HL-60 (cell line): ENCODE results near the gene PPY.
A peak's percentile ranks its signal among the peaks of the same experiment; 100 is the strongest.

Experiments used
- DNase-seq, 2 experiments: peaks; one replicate each; pipeline ENCODE4 v3.0.0-alpha.2; 2010 to 2020; ENCODE audit warnings: low read depth in 1 of 2, low spot score in 1 of 2
- H3K27ac ChIP-seq: fragments of 250-450 bp; sonication (Bioruptor Pico); replicated peaks from 2 replicates; pipeline ENCODE4 v1.5.1; 2020; ENCODE audit warnings: mild to moderate bottlenecking, moderate library complexity
- H3K27me3 ChIP-seq: fragments of 250-450 bp; sonication (Bioruptor Pico); 2 replicates; pipeline ENCODE4 v1.5.1; 2021; ENCODE audit warnings: mild to moderate bottlenecking, moderate library complexity; ENCODE audit not compliant: insufficient read depth, poor library complexity, severe bottlenecking
- H3K4me3 ChIP-seq: replicated peaks from 2 replicates; pipeline ENCODE4 v1.5.1; 2011; ENCODE audit warnings: mild to moderate bottlenecking, control low read depth, low read length; ENCODE audit not compliant: insufficient read depth
- GABPA ChIP-seq: IDR thresholded peaks from 2 replicates; pipeline ENCODE4 v1.6.1; 2012; ENCODE audit warnings: low read depth
- POLR2AphosphoS5 ChIP-seq: IDR thresholded peaks from 2 replicates; pipeline ENCODE4 v1.6.1; 2012; ENCODE audit warnings: low read depth
- SPI1 ChIP-seq: IDR thresholded peaks from 2 replicates; pipeline ENCODE4 v1.6.1; 2012; ENCODE audit warnings: low read depth, mild to moderate bottlenecking, borderline replicate concordance
- TF ChIP-seq, protein P1 (sequence below): IDR thresholded peaks from one replicate; pipeline ENCODE4 v1.5.1; 2011; ENCODE audit warnings: low read length, control low read depth, inconsistent platforms; ENCODE audit not compliant: insufficient read depth
- TF ChIP-seq, protein P2 (sequence below): IDR thresholded peaks from 2 replicates; pipeline ENCODE4 v1.6.1; 2012; ENCODE audit warnings: low read depth; ENCODE audit not compliant: insufficient replicate concordance

Gene PPY

DNA sequence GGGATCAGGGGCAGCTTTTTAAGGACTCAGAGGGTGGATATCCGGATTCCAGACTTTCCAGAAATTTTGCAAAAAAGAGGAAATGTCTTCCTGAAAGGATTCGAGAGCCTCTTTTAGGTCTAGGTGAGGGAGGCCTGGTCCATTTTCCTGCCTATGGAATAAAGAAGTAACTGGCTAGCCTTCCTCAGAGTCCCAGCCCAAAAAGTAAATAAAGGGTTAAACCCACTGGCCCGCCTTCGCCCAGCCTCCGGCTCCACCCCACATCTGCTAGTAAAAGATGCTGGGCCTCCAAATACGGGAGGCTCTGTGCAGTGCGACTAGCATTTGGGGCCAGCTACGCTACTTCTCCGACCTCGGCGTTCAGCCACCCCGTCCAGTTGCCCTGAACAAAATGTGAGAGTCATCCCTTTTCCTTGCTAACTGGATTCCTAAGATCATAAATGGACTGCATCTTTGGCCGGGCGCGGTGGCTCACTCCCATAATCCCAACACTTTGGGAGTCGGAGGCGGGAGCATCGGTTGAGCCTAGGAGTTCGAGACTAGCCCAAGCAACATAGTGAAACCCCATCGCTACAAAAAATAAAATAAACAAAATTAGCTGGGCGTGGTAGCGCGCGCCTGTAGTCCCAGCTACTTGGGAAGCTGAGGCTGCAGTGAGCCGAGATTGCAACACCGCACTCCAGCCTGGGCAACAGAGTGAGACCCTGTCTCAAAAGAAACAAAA, 34.1 kb downstream of the PPY start:
- peaks cover 50% of the 10 kb centered on the region for H3K27me3 ChIP-seq

DNA sequence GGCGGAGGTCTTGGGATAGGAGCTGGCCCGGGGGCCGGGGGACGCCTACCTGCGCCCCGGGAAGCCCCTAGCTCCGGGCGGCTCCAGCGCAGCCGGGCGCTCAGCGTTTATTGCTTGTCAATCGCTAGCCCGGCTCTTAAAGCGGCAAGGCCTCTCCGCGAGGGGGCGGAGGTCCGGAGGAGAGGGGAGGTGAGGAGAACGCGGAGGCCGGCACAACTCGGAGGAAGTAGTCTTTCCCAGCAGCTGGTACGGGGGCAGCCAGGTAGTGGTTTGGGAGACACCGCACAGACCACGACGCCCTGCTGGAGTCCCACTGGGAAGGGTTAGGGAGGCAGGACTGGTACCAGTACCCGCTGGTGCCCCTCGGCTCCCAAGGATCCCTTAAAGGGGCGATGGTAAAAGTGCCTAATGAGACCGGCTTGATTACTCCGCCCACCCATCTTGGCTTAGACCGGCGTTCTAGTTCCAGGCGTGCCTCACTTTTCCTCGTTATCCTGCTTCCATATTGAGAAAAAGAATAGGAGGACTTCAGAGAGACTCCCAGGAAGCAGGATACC, 34.8 kb downstream of the PPY start, which contains the start of gene MPP2:
MPP2 (minus strand) TSS at position 112 of the 557 bp plus-strand sequence. CDS start 3,076 bp downstream, outside the sequence.
- TF ChIP-seq GABPA (no peak), SPI1 (no peak), POLR2AphosphoS5 (no peak)
- TF ChIP-seq, protein P1, sequence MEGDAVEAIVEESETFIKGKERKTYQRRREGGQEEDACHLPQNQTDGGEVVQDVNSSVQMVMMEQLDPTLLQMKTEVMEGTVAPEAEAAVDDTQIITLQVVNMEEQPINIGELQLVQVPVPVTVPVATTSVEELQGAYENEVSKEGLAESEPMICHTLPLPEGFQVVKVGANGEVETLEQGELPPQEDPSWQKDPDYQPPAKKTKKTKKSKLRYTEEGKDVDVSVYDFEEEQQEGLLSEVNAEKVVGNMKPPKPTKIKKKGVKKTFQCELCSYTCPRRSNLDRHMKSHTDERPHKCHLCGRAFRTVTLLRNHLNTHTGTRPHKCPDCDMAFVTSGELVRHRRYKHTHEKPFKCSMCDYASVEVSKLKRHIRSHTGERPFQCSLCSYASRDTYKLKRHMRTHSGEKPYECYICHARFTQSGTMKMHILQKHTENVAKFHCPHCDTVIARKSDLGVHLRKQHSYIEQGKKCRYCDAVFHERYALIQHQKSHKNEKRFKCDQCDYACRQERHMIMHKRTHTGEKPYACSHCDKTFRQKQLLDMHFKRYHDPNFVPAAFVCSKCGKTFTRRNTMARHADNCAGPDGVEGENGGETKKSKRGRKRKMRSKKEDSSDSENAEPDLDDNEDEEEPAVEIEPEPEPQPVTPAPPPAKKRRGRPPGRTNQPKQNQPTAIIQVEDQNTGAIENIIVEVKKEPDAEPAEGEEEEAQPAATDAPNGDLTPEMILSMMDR: no peak
- TF ChIP-seq, protein P2, sequence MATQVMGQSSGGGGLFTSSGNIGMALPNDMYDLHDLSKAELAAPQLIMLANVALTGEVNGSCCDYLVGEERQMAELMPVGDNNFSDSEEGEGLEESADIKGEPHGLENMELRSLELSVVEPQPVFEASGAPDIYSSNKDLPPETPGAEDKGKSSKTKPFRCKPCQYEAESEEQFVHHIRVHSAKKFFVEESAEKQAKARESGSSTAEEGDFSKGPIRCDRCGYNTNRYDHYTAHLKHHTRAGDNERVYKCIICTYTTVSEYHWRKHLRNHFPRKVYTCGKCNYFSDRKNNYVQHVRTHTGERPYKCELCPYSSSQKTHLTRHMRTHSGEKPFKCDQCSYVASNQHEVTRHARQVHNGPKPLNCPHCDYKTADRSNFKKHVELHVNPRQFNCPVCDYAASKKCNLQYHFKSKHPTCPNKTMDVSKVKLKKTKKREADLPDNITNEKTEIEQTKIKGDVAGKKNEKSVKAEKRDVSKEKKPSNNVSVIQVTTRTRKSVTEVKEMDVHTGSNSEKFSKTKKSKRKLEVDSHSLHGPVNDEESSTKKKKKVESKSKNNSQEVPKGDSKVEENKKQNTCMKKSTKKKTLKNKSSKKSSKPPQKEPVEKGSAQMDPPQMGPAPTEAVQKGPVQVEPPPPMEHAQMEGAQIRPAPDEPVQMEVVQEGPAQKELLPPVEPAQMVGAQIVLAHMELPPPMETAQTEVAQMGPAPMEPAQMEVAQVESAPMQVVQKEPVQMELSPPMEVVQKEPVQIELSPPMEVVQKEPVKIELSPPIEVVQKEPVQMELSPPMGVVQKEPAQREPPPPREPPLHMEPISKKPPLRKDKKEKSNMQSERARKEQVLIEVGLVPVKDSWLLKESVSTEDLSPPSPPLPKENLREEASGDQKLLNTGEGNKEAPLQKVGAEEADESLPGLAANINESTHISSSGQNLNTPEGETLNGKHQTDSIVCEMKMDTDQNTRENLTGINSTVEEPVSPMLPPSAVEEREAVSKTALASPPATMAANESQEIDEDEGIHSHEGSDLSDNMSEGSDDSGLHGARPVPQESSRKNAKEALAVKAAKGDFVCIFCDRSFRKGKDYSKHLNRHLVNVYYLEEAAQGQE: no peak
- H3K27ac ChIP-seq: no peak within 1 kb of the TSS
- DNase-seq: peak; percentile 24 to 29
- peaks cover 50% of the 10 kb centered on the region for H3K27me3 ChIP-seq
- no peak within 1 kb of the TSS for H3K4me3 ChIP-seq

More for the DNA sequence above, 34.1 kb downstream of the PPY start:
- DNase-seq: peak in 1 of 2 experiments; percentile 7
- Histone ChIP-seq H3K4me3 (no peak overlapping the region), H3K27ac (no peak overlapping the region)
- TF ChIP-seq POLR2AphosphoS5: no peak
- TF ChIP-seq, protein P1: no peak
- TF ChIP-seq SPI1: no peak
- TF ChIP-seq GABPA: no peak
- TF ChIP-seq, protein P2: no peak

DNA sequence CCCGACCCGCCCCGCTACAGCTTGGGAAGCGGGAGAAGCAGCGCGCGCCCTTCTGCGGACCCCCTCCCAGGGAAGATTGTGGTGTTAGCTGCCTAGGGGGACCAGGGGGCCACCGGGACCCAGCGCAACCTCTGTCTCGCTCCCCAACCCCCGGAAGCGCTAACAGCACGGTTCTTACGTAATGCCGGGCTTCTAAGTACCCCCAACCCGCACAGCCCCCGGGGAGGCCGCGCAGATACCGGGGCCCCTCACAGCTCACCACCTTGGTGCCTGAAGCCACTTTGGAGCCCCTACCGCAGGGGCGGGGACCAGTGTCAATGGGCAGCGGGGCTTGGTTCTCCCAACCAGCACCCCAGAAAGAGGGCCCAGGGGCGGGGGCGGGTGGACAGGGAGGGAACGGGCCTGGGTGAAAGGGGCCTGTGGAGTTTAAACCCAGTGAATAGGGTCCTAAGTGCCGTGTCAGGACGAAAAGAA, 35.3 kb downstream of the PPY start:
- no peak for TF ChIP-seq SPI1
- TF ChIP-seq POLR2AphosphoS5: no peak
- TF ChIP-seq, protein P2: no peak
- TF ChIP-seq, protein P1: no peak
- no peak for TF ChIP-seq GABPA
- Histone ChIP-seq H3K4me3 (no peak overlapping the region), H3K27ac (no peak overlapping the region), H3K27me3 (peaks cover 52% of the 10 kb centered on the region)
- no peak for DNase-seq
